ENCODE measurements around the gene KRTCAP3. TPM values are rescaled to one million over a fixed set of nuclear protein-coding genes. Genes with fewer than 3 reads are reported as not detected.
A peak's percentile ranks its signal among the peaks of the same experiment; 100 is the strongest.
"Not testable (repeated sequence)": the region's sequence is repeated elsewhere in the genome, so short reads cannot be mapped to it uniquely, and the experiment has no call there.

Gene KRTCAP3
- total RNA-seq (2014; rRNA removed; shearing (Covaris generic)), result not detected in 2 replicates

GRCh38 chr2:27441958-27442919 lies at the start of gene KRTCAP3:
TSS of gene KRTCAP3 (plus strand) at chr2:27442381. CDS start at chr2:27442413, 32 bp downstream.
- no peak for DNase-seq (ENCODE audit: low read depth)

- DNase-seq (ENCODE audit: low read depth), result no peak
Measured at GRCh38 chr2:27393225-27393624, 49.0 kb upstream of the KRTCAP3 start.

- no peak for DNase-seq (ENCODE audit: low read depth)
Measured at GRCh38 chr2:27398962-27399361, 43.2 kb upstream of the KRTCAP3 start.

- no peak for DNase-seq (ENCODE audit: low read depth)
Measured at GRCh38 chr2:27400348-27401135, 41.6 kb upstream of the KRTCAP3 start.

- peak; percentile 56 for DNase-seq (ENCODE audit: low read depth)
Measured at GRCh38 chr2:27407798-27408491, 34.2 kb upstream of the KRTCAP3 start.

GRCh38 chr2:27408601-27409320 lies 33.4 kb upstream of the KRTCAP3 start:
- DNase-seq (ENCODE audit: low read depth), result peak; percentile 46

- peak; percentile 98 for DNase-seq (ENCODE audit: low read depth)
Measured at GRCh38 chr2:27409321-27410073, 32.7 kb upstream of the KRTCAP3 start, which contains the start of gene PPM1G. TSS of gene PPM1G (minus strand) at chr2:27409591. CDS start at chr2:27409422, 169 bp downstream.

- no peak for DNase-seq (ENCODE audit: low read depth)
Measured at GRCh38 chr2:27412419-27413152, 29.6 kb upstream of the KRTCAP3 start.

GRCh38 chr2:27416151-27416550 lies 26.0 kb upstream of the KRTCAP3 start:
- DNase-seq (ENCODE audit: low read depth), result no peak

- no peak for DNase-seq (ENCODE audit: low read depth)
Measured at GRCh38 chr2:27420996-27421395, 21.2 kb upstream of the KRTCAP3 start.

GRCh38 chr2:27421660-27422250 lies 20.4 kb upstream of the KRTCAP3 start:
- DNase-seq (ENCODE audit: low read depth), result no peak

- no peak for DNase-seq (ENCODE audit: low read depth)
Measured at GRCh38 chr2:27422958-27423357, 19.2 kb upstream of the KRTCAP3 start.

- not testable (repeated sequence) for DNase-seq (ENCODE audit: low read depth)
Measured at GRCh38 chr2:27425039-27425438, 17.1 kb upstream of the KRTCAP3 start.

GRCh38 chr2:27427863-27428212 lies 14.3 kb upstream of the KRTCAP3 start:
- DNase-seq (ENCODE audit: low read depth), result no peak

- DNase-seq (ENCODE audit: low read depth), result peak; percentile 94
Measured at GRCh38 chr2:27428213-27428977, 13.8 kb upstream of the KRTCAP3 start, which contains the start of gene NRBP1. TSS of gene NRBP1 (plus strand) at chr2:27428631. CDS start at chr2:27433274, 4,643 bp downstream.

- DNase-seq (ENCODE audit: low read depth), result peak; percentile 96
Measured at GRCh38 chr2:27428978-27429541, 13.1 kb upstream of the KRTCAP3 start.

- DNase-seq (ENCODE audit: low read depth), result peak; percentile 77
Measured at GRCh38 chr2:27431395-27431794, 10.8 kb upstream of the KRTCAP3 start.

- no peak for DNase-seq (ENCODE audit: low read depth)
Measured at GRCh38 chr2:27435628-27436027, 6.6 kb upstream of the KRTCAP3 start.

All from Daoy (cell line).